Measurements from ENCODE around the gene NPM3. TPM values are rescaled to one million over a fixed set of nuclear protein-coding genes. Genes with fewer than 3 reads are reported as not detected.

The NPM3 gene
- total RNA-seq, 2 donors from 2014 or later: 16.3 to 19.9 TPM

DNA sequence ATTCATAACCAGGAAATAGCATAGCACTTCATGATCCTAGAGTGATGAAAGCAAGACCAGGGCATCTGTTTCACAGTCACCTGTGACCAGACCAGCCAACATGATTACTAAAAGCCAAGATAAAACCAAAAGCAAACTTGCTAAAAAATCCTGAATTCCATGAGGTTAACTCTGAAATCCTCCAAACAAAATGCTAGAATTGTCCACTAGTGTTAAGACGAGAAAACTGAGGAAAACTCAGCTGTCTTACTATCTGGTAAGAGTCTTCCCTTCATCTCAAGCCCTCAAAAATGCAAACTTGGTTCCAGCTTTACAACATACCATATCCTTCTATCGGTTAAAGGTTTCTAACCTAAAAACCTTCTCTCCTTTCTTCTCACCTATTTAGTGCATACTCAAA lies 1.3 kb upstream of the NPM3 start:
- TF ChIP-seq, protein P1, sequence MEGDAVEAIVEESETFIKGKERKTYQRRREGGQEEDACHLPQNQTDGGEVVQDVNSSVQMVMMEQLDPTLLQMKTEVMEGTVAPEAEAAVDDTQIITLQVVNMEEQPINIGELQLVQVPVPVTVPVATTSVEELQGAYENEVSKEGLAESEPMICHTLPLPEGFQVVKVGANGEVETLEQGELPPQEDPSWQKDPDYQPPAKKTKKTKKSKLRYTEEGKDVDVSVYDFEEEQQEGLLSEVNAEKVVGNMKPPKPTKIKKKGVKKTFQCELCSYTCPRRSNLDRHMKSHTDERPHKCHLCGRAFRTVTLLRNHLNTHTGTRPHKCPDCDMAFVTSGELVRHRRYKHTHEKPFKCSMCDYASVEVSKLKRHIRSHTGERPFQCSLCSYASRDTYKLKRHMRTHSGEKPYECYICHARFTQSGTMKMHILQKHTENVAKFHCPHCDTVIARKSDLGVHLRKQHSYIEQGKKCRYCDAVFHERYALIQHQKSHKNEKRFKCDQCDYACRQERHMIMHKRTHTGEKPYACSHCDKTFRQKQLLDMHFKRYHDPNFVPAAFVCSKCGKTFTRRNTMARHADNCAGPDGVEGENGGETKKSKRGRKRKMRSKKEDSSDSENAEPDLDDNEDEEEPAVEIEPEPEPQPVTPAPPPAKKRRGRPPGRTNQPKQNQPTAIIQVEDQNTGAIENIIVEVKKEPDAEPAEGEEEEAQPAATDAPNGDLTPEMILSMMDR (IDR thresholded peaks at IDR 0.05): no peak
- Histone ChIP-seq H3K4me3 (no peak overlapping the region), H3K9me3 (no peaks in the 10 kb centered on the region), H3K27ac (no peak overlapping the region), H3K27me3 (replicated peaks; ENCODE audit: insufficient read depth) (no peaks in the 10 kb centered on the region), H3K36me3 (peaks cover 29% of the 10 kb centered on the region), H3K4me1 (ENCODE audit: control insufficient read depth in 1 of 2, low read depth in 2 of 2) (peaks cover 6 to 35% of the 10 kb centered on the region in 2 donors)
- ATAC-seq (ENCODE audit: insufficient number of reproducible peaks, low FRiP score, low read depth): no peak
- no peak for DNase-seq (ENCODE audit: low spot score)

- H3K36me3 ChIP-seq: peaks cover 28% of the 10 kb centered on the region
- TF ChIP-seq, protein P1 (IDR thresholded peaks at IDR 0.05): no peak
- peaks cover 11 to 43% of the 10 kb centered on the region in 2 donors for H3K4me1 ChIP-seq (ENCODE audit: control insufficient read depth in 1 of 2, low read depth in 2 of 2)
- no peaks in the 10 kb centered on the region for H3K27me3 ChIP-seq (replicated peaks; ENCODE audit: insufficient read depth)
- DNase-seq (ENCODE audit: low spot score): no peak
- no peak for ATAC-seq (ENCODE audit: insufficient number of reproducible peaks, low FRiP score, low read depth)
- no peaks in the 10 kb centered on the region for H3K9me3 ChIP-seq
- H3K4me3 ChIP-seq: peak overlapping the region; percentile 84
- peak overlapping the region; percentile 15 to 38 for H3K27ac ChIP-seq
These were observed 481 bp upstream of the NPM3 start for GRCh38 chr10:101783736-101784118.

GRCh38 chr10:101781984-101782810 lies 1.0 kb downstream of the NPM3 start:
- H3K27ac ChIP-seq: no peak overlapping the region
- ATAC-seq (ENCODE audit: insufficient number of reproducible peaks, low FRiP score, low read depth) (no peak), DNase-seq (ENCODE audit: low spot score) (no peak)
- peak overlapping the region; percentile 84 for H3K4me3 ChIP-seq
- H3K9me3 ChIP-seq: no peaks in the 10 kb centered on the region
- no peaks in the 10 kb centered on the region for H3K27me3 ChIP-seq (replicated peaks; ENCODE audit: insufficient read depth)
- TF ChIP-seq, protein P1 (IDR thresholded peaks at IDR 0.05): no peak
- peaks cover 11 to 46% of the 10 kb centered on the region in 2 donors for H3K4me1 ChIP-seq (ENCODE audit: control insufficient read depth in 1 of 2, low read depth in 2 of 2)
- peaks cover 17% of the 10 kb centered on the region for H3K36me3 ChIP-seq

DNA sequence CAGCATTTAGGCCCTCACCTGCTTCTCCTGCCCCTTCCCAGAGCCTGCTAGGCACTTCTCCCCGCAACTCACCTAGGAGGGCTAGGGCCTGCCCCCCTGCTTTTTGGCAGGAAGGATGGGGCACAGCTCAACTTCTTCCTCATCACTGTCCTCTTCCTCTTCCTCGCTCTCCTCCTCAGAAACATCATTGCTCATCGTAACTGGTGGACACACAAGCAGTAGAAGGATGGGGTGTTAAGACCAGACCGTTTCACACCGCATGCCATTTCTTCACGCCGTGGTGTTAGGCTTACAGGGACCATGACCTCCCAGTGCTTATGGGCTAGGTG lies 1.6 kb downstream of the NPM3 start:
- peaks cover 13% of the 10 kb centered on the region for H3K36me3 ChIP-seq
- TF ChIP-seq, protein P1 (IDR thresholded peaks at IDR 0.05): no peak
- H3K27me3 ChIP-seq (replicated peaks; ENCODE audit: insufficient read depth): no peaks in the 10 kb centered on the region
- no peak overlapping the region for H3K4me3 ChIP-seq
- H3K27ac ChIP-seq: no peak overlapping the region
- no peaks in the 10 kb centered on the region for H3K9me3 ChIP-seq
- no peak for DNase-seq (ENCODE audit: low spot score)
- ATAC-seq (ENCODE audit: insufficient number of reproducible peaks, low FRiP score, low read depth): no peak
- H3K4me1 ChIP-seq (ENCODE audit: control insufficient read depth in 1 of 2, low read depth in 2 of 2): peaks cover 11 to 46% of the 10 kb centered on the region in 2 donors

DNA sequence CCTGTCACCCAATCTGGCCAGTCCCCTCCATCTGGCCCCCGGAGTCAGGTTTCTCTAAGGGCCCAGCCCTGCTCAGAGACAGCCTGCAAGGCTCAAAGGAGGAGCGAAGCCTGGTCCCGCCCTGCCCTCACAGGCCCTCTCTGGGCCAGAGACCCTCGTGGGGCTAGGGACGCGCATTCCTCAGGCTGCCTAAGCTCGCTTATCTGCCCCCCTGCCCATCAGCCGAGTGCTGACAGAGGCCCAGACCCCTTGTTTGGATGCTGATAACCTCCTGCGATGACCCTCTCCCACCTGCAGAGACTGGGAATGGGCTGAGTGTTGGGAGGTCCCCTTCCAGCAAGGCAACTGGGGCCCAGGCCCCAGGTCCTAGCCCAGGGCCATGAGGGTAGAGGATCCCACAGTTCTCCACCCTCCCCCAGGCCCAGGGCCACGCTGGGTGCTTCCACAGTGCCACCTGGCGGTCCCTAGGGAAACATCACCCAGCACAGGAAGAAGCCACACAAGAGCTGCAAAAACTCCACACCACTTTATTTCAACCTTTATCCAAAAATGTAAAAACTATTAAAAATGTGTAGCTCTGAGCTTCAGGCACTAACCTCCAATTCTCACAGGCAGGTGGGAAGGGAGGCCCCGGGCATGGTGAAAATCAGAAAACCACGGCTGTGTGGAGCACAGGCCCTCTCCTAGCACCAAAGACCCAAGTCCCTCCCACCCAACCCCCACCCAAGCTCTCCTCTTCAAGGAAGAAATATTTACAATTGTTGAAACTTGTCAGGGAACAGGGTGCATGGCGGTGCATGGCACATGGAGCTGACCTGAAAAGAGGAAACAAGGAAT lies 2.2 kb downstream of the NPM3 start:
- no peaks in the 10 kb centered on the region for H3K27me3 ChIP-seq (replicated peaks; ENCODE audit: insufficient read depth)
- H3K27ac ChIP-seq: no peak overlapping the region
- no peak for ATAC-seq (ENCODE audit: insufficient number of reproducible peaks, low FRiP score, low read depth)
- no peak overlapping the region for H3K4me3 ChIP-seq
- peaks cover 14 to 50% of the 10 kb centered on the region in 2 donors for H3K4me1 ChIP-seq (ENCODE audit: control insufficient read depth in 1 of 2, low read depth in 2 of 2)
- no peak for DNase-seq (ENCODE audit: low spot score)
- no peaks in the 10 kb centered on the region for H3K9me3 ChIP-seq
- H3K36me3 ChIP-seq: peaks cover 9% of the 10 kb centered on the region
- TF ChIP-seq, protein P1 (IDR thresholded peaks at IDR 0.05): peak; percentile 88
